Measurements from ENCODE around the gene SDCCAG8. TPM values are rescaled to one million over a fixed set of nuclear protein-coding genes. Genes with fewer than 3 reads are reported as not detected.

SDCCAG8 gene
- total RNA-seq, 1 donor from 2014 or later = 19.8 TPM

DNA sequence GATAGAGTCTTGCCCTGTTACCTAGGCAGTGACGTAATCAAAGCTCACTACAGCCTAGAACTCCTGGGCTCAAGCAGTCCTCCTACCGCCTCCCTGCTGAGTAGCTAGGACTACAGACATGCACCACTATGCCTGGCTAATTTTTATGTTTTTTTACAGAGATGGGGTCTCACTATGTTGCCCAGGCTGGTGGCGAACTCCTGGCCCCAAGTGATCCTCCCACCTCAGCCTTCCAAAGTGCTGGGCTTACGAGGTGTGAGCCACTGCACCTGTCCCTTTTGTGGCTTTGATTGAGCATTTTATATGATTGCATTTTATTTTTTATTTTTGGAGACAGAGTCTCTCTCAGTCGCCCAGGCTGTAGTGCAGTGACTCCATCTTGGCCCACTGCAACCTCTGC, 25.8 kb downstream of the SDCCAG8 start:
- Mint-ChIP-seq H3K4me3 (ENCODE audit: unreplicated experiment) (no peak overlapping the region), H3K27ac (ENCODE audit: unreplicated experiment) (no peak overlapping the region), H3K27me3 (ENCODE audit: low read depth) (no peaks in the 10 kb centered on the region), H3K4me1 (ENCODE audit: low read depth) (peaks cover 27% of the 10 kb centered on the region), H3K36me3 (ENCODE audit: low read depth) (peaks cover 15% of the 10 kb centered on the region), H3K9me3 (ENCODE audit: low read depth) (peaks cover 7% of the 10 kb centered on the region)
- DNase-seq (ENCODE audit: low spot score) = no peak
- TF ChIP-seq CTCF (IDR thresholded peaks at IDR 0.05) = no peak

- H3K9me3 Mint-ChIP-seq (ENCODE audit: low read depth) = peaks cover 7% of the 10 kb centered on the region
- H3K4me3 Mint-ChIP-seq (ENCODE audit: unreplicated experiment) = no peak overlapping the region
- TF ChIP-seq CTCF (IDR thresholded peaks at IDR 0.05) = no peak
- H3K27me3 Mint-ChIP-seq (ENCODE audit: low read depth) = no peaks in the 10 kb centered on the region
- peaks cover 13% of the 10 kb centered on the region for H3K36me3 Mint-ChIP-seq (ENCODE audit: low read depth)
- peak overlapping the region; percentile 82 for H3K27ac Mint-ChIP-seq (ENCODE audit: unreplicated experiment)
- no peak for DNase-seq (ENCODE audit: low spot score)
- peaks cover 55% of the 10 kb centered on the region for H3K4me1 Mint-ChIP-seq (ENCODE audit: low read depth)
Measured at GRCh38 chr1:243286409-243287122, 30.7 kb downstream of the SDCCAG8 start.

DNA sequence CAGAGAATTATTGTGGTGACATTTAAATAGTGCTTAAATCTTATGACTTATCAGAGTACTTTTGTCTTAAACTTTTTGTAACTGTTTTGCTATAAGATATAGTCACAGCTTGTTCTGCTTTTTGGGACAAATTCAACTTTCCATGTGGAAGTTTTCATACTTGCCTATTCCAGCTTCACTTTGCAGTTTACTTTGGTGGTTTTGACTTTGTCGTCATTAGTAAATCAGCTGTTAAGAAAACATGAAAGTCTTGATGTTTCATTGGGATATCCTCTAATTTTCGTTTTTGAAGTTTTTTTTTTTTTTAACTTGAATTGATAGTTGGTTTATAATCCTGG, 31.3 kb downstream of the SDCCAG8 start:
- no peak overlapping the region for H3K4me3 Mint-ChIP-seq (ENCODE audit: unreplicated experiment)
- H3K36me3 Mint-ChIP-seq (ENCODE audit: low read depth) = peaks cover 13% of the 10 kb centered on the region
- peaks cover 59% of the 10 kb centered on the region for H3K4me1 Mint-ChIP-seq (ENCODE audit: low read depth)
- peaks cover 7% of the 10 kb centered on the region for H3K9me3 Mint-ChIP-seq (ENCODE audit: low read depth)
- H3K27me3 Mint-ChIP-seq (ENCODE audit: low read depth) = no peaks in the 10 kb centered on the region
- no peak for TF ChIP-seq CTCF (IDR thresholded peaks at IDR 0.05)
- H3K27ac Mint-ChIP-seq (ENCODE audit: unreplicated experiment) = peak overlapping the region; percentile 67
- DNase-seq (ENCODE audit: low spot score) = no peak

DNA sequence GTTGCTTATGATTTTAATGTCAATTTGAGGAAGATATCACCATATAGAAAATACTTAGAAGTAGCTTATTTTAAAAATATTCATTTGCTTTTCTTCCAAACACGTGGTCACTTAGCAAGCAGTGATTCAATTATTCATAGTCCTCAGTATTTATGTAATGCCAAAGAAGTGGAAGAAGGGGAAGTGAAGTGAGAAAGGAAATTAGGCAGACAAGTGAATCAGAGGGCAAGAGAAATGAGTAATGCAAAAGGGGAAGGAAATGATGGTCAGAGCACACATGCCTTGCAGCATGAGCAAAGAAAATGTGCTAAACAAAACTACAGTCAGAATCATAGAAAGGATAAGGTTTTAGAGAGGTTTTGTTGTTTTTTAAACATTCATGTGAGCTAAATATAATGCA, 31.8 kb downstream of the SDCCAG8 start:
- DNase-seq (ENCODE audit: low spot score) = no peak
- no peak overlapping the region for H3K4me3 Mint-ChIP-seq (ENCODE audit: unreplicated experiment)
- H3K27ac Mint-ChIP-seq (ENCODE audit: unreplicated experiment) = peak overlapping the region; percentile 67
- no peaks in the 10 kb centered on the region for H3K27me3 Mint-ChIP-seq (ENCODE audit: low read depth)
- no peak for TF ChIP-seq CTCF (IDR thresholded peaks at IDR 0.05)
- peaks cover 60% of the 10 kb centered on the region for H3K4me1 Mint-ChIP-seq (ENCODE audit: low read depth)
- peaks cover 2% of the 10 kb centered on the region for H3K9me3 Mint-ChIP-seq (ENCODE audit: low read depth)
- peaks cover 10% of the 10 kb centered on the region for H3K36me3 Mint-ChIP-seq (ENCODE audit: low read depth)

GRCh38 chr1:243288062-243288461, 32.2 kb downstream of the SDCCAG8 start:
- Mint-ChIP-seq H3K4me1 (ENCODE audit: low read depth) (peaks cover 60% of the 10 kb centered on the region), H3K4me3 (ENCODE audit: unreplicated experiment) (no peak overlapping the region), H3K36me3 (ENCODE audit: low read depth) (peaks cover 9% of the 10 kb centered on the region), H3K9me3 (ENCODE audit: low read depth) (peaks cover 1% of the 10 kb centered on the region), H3K27me3 (ENCODE audit: low read depth) (no peaks in the 10 kb centered on the region), H3K27ac (ENCODE audit: unreplicated experiment) (peak overlapping the region; percentile 67)
- no peak for TF ChIP-seq CTCF (IDR thresholded peaks at IDR 0.05)
- DNase-seq (ENCODE audit: low spot score) = no peak

All from chondrocyte (in vitro differentiated cells).